ENCODE results near the gene GRAMD4.

Gene GRAMD4

GRCh38 chr22:46725096-46725495 lies 104.9 kb downstream of the GRAMD4 start:
- no peak for DNase-seq

- no peak for DNase-seq
These were observed 106.1 kb downstream of the GRAMD4 start for GRCh38 chr22:46726066-46726985.

- no peak for DNase-seq
These were observed 106.8 kb downstream of the GRAMD4 start for GRCh38 chr22:46726986-46727317.

GRCh38 chr22:46727813-46728364 lies 107.7 kb downstream of the GRAMD4 start:
- no peak for DNase-seq

- no peak for DNase-seq
These were observed 108.3 kb downstream of the GRAMD4 start for GRCh38 chr22:46728470-46728869.
